HCT116 (cell line): Measurements from ENCODE around the gene SPRR2D. TPM values are rescaled to one million over a fixed set of nuclear protein-coding genes. Genes with fewer than 3 reads are reported as not detected.

ENCODE experiments used
- ATAC-seq: fragments of 200-7000 bp; cut with Tn5 transposase; 2 replicates; pipeline ENCODE4 v1.9.1; 2020; ENCODE audit warnings: mild to moderate bottlenecking, moderate library complexity
- BruUV-seq: library from RNA; stranded (reverse); fragments of 400-500 nt; replicated peaks from 2 replicates; lab custom pipeline; 2021; lab: Mats Ljungman, UMichigan
- CTCF ChIA-PET: fragments of 300-600 bp; sonication (Branson Sonifier 250); formaldehyde crosslinking; loops from one replicate; lab custom pipeline; 2021; ENCODE audit warnings: antibody characterized with exemption; lab: Charles Lee
- POLR2A ChIA-PET: fragments of 300-600, 350-600 bp; sonication (Branson Sonifier 250); formaldehyde crosslinking; loops from one replicate; lab custom pipeline; 2021; ENCODE audit warnings: antibody characterized with exemption; lab: Charles Lee
- RAD21 ChIA-PET, 2 experiments: fragments of 300-600 bp; sonication (Branson Sonifier 250); formaldehyde crosslinking; loops; one replicate each; lab custom pipeline; 2023; ENCODE audit warnings: low total read pairs in 2 of 2; ENCODE audit not compliant: uncharacterized antibody in 2 of 2, unreplicated experiment in 2 of 2, low non-redundant PET in 1 of 2; lab: Charles Lee
- DNase-seq: peaks from one replicate; pipeline ENCODE4 v3.0.0-alpha.2; 2010; ENCODE audit warnings: low read depth, low spot score
- H2AFZ ChIP-seq: fragments of 200-600 bp; shearing (Covaris generic), sonication (generic); 2 replicates; pipeline ENCODE4 v1.6.1; 2017; ENCODE audit warnings: low read depth, mixed run types, mixed read lengths, antibody characterized with exemption, low read length; ENCODE audit not compliant: poor library complexity, severe bottlenecking
- H3K27ac ChIP-seq: 2 replicates; pipeline ENCODE4 v1.5.1; 2012; ENCODE audit warnings: low read depth, low read length
- H3K27me3 ChIP-seq: fragments of 200-600 bp; sonication (generic); 2 replicates; pipeline ENCODE4 v1.6.1; 2016; ENCODE audit warnings: mixed run types, low read length, mixed read lengths; ENCODE audit not compliant: insufficient read depth
- H3K36me3 ChIP-seq, 2 experiments: fragments of 200-500 bp in 1 of 2; fragments of 200-600 bp in 1 of 2; sonication (Bioruptor generic) in 1 of 2; sonication (generic) in 1 of 2; 2 replicates each; pipeline versions ENCODE4 v1.5.1 to v1.6.1; 2014 to 2016; ENCODE audit warnings: low read length in 2 of 2, inconsistent platforms in 1 of 2, mixed read lengths in 1 of 2, mixed run types in 1 of 2; ENCODE audit not compliant: insufficient read depth in 2 of 2, control insufficient read depth in 1 of 2
- H3K4me1 ChIP-seq, 2 experiments: fragments of 200-600 bp in 1 of 2; sonication (generic) in 1 of 2; 2 replicates each; pipeline versions ENCODE4 v1.5.1 to v1.6.1; 2012 to 2017; ENCODE audit warnings: low read length in 2 of 2, inconsistent platforms in 1 of 2, mild to moderate bottlenecking in 1 of 2, mixed read lengths in 1 of 2, mixed run types in 1 of 2, moderate library complexity in 1 of 2; ENCODE audit not compliant: insufficient read depth in 2 of 2, control insufficient read depth in 1 of 2
- H3K4me2 ChIP-seq: fragments of 200-600 bp; sonication (generic); 2 replicates; pipeline ENCODE4 v1.6.1; 2017; ENCODE audit warnings: mixed run types, low read length, mixed read lengths
- H3K4me3 ChIP-seq, 2 experiments: fragments of 200-600 bp in 1 of 2; sonication (generic) in 1 of 2; replicated peaks in 1 of 2; 2 replicates each; pipeline ENCODE4 v1.5.1; 2011 to 2016; ENCODE audit warnings: low read length in 2 of 2, control low read depth in 1 of 2, low read depth in 1 of 2, mild to moderate bottlenecking in 1 of 2, mixed read lengths in 1 of 2, mixed run types in 1 of 2
- H3K79me2 ChIP-seq: fragments of 200-600 bp; sonication (generic); 2 replicates; pipeline ENCODE4 v1.6.1; 2017; ENCODE audit warnings: mild to moderate bottlenecking, mixed run types, low read length, moderate library complexity, mixed read lengths; ENCODE audit not compliant: insufficient read depth
- H3K9ac ChIP-seq: fragments of 200-600 bp; sonication (generic); 2 replicates; pipeline ENCODE4 v1.6.1; 2016; ENCODE audit warnings: low read length, mixed read lengths
- H3K9me2 ChIP-seq: fragments of 200-600 bp; sonication (generic), shearing (Covaris generic); 2 replicates; pipeline ENCODE4 v1.6.1; 2017; ENCODE audit warnings: mixed run types, mild to moderate bottlenecking, moderate library complexity; ENCODE audit not compliant: insufficient read depth
- H3K9me3 ChIP-seq, 2 experiments: fragments of 200-500 bp in 1 of 2; fragments of 200-600 bp in 1 of 2; sonication (Bioruptor generic) in 1 of 2; sonication (generic) in 1 of 2; 2 replicates each; pipeline ENCODE4 v1.6.1; 2014 to 2017; ENCODE audit warnings: low read length in 2 of 2, mixed read lengths in 2 of 2, inconsistent platforms in 1 of 2, low read depth in 1 of 2, mild to moderate bottlenecking in 1 of 2, mixed run types in 1 of 2, moderate library complexity in 1 of 2; ENCODE audit not compliant: control insufficient read depth in 1 of 2, insufficient read depth in 1 of 2
- H4K20me1 ChIP-seq: fragments of 200-600 bp; sonication (generic), shearing (Covaris generic); 2 replicates; pipeline ENCODE4 v1.6.1; 2017; ENCODE audit warnings: mixed run types, mild to moderate bottlenecking, moderate library complexity; ENCODE audit not compliant: insufficient read depth
- EGR1 ChIP-seq: IDR thresholded peaks from 2 replicates; pipeline ENCODE4 v1.6.1; 2012; ENCODE audit warnings: low read depth
- ELF1 ChIP-seq: IDR thresholded peaks from 2 replicates; pipeline ENCODE4 v1.6.1; 2012; ENCODE audit warnings: low read depth, borderline replicate concordance
- EZH2 ChIP-seq: fragments of 200-600 bp; sonication (generic); IDR thresholded peaks from 2 replicates; pipeline ENCODE4 v1.6.1; 2017; ENCODE audit warnings: antibody characterized with exemption, mixed run types
- FOSL1 ChIP-seq: IDR thresholded peaks from 2 replicates; pipeline ENCODE4 v1.6.1; 2012; ENCODE audit warnings: low read depth
- JUND ChIP-seq: IDR thresholded peaks from 2 replicates; pipeline ENCODE4 v1.6.1; 2012
- POLR2A ChIP-seq: IDR thresholded peaks from 2 replicates; pipeline ENCODE4 v1.7.0; 2011; ENCODE audit warnings: borderline replicate concordance; ENCODE audit not compliant: insufficient read depth, insufficient read length; ENCODE audit errors: extremely low read depth
- SIN3A ChIP-seq: IDR thresholded peaks from 2 replicates; pipeline ENCODE4 v1.6.1; 2012; ENCODE audit warnings: low read depth
- SRF ChIP-seq: IDR thresholded peaks from 2 replicates; pipeline ENCODE4 v1.6.1; 2012; ENCODE audit warnings: low read depth
- TCF7L2 ChIP-seq: IDR thresholded peaks from 2 replicates; pipeline ENCODE4 v1.7.0; 2011; ENCODE audit warnings: borderline replicate concordance, inconsistent platforms; ENCODE audit not compliant: insufficient read depth, insufficient read length; ENCODE audit errors: extremely low read depth
- ZFX ChIP-seq: fragments of 450-650 bp; IDR thresholded peaks from 2 replicates; pipeline ENCODE4 v1.6.1; 2017
- ZNF274 ChIP-seq: fragments of 200-500 bp; sonication (Bioruptor generic); IDR thresholded peaks from 2 replicates; pipeline ENCODE4 v1.6.1; 2014; ENCODE audit warnings: mild to moderate bottlenecking, low read depth, low read length, inconsistent platforms
- intact Hi-C: fragments of 100-400 bp; cut with micrococcal nuclease; formaldehyde crosslinking; loops from 2 replicates; pipeline ENCODE4 v1.10.0; 2022
- total RNA-seq: library from RNA; stranded (reverse); gene quantifications from one replicate; pipeline ENCODE4 v1.2.1, GENCODE V29; 2021; ENCODE audit not compliant: unreplicated experiment
- TF ChIP-seq, protein P1 (sequence below): IDR thresholded peaks from 2 replicates; pipeline ENCODE4 v1.6.1; 2011; ENCODE audit warnings: mild to moderate bottlenecking, low read length, moderate library complexity; ENCODE audit not compliant: insufficient replicate concordance; ENCODE audit errors: extremely low read depth
- TF ChIP-seq, protein P2 (sequence below): IDR thresholded peaks from 2 replicates; pipeline ENCODE4 v1.6.1; 2012
- TF ChIP-seq, protein P3 (sequence below): IDR thresholded peaks from 2 replicates; pipeline ENCODE4 v1.6.1; 2012; ENCODE audit warnings: low read depth

Gene SPRR2D
- total RNA-seq, 1 experiment from 2014 or later = 6.9 TPM

DNA sequence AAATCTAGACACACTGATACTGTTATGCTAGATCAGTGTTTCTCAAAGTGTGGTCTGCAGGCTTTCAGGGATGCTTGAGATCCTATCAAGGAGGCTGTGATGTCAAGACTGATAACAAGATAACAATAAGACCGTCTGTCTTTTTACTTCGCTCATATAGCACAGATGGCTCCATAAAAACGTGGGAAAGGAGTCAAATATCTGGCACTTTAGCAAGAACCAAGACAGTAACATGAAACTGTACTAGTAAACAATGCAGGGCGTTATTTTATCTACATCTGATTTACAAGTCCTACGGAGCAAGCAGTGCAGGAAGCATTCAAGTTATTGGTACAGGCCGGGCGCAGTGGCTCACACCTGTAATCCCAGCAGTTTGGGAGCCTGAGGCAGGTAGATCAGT lies 43.0 kb downstream of the SPRR2D start:
- BruUV-seq = no TSS peak
- H3K9me2 ChIP-seq = no peaks in the 10 kb centered on the region
- DNase-seq = no peak
- TF ChIP-seq ZFX = no peak
- no peak for TF ChIP-seq EGR1
- TF ChIP-seq, protein P1, sequence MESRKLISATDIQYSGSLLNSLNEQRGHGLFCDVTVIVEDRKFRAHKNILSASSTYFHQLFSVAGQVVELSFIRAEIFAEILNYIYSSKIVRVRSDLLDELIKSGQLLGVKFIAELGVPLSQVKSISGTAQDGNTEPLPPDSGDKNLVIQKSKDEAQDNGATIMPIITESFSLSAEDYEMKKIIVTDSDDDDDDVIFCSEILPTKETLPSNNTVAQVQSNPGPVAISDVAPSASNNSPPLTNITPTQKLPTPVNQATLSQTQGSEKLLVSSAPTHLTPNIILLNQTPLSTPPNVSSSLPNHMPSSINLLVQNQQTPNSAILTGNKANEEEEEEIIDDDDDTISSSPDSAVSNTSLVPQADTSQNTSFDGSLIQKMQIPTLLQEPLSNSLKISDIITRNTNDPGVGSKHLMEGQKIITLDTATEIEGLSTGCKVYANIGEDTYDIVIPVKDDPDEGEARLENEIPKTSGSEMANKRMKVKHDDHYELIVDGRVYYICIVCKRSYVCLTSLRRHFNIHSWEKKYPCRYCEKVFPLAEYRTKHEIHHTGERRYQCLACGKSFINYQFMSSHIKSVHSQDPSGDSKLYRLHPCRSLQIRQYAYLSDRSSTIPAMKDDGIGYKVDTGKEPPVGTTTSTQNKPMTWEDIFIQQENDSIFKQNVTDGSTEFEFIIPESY = no peak
- TF ChIP-seq SIN3A = no peak
- TF ChIP-seq, protein P2, sequence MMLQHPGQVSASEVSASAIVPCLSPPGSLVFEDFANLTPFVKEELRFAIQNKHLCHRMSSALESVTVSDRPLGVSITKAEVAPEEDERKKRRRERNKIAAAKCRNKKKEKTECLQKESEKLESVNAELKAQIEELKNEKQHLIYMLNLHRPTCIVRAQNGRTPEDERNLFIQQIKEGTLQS = no peak
- TF ChIP-seq, all 23 proteins: peak for 0
- H3K9ac ChIP-seq = no peak overlapping the region
- peaks cover 0 to 10% of the 10 kb centered on the region in 2 experiments; a peak in 1 of 4 replicates for H3K4me1 ChIP-seq
- no peak for ATAC-seq
- no peak overlapping the region for H3K4me2 ChIP-seq
- no peaks in the 10 kb centered on the region for H3K9me3 ChIP-seq
- ChIA-PET CTCF (no interaction called here), RAD21 (no interaction called here), POLR2A (no interaction called here)
- H3K36me3 ChIP-seq = no peaks in the 10 kb centered on the region
- no peak overlapping the region for H3K4me3 ChIP-seq
- H3K27ac ChIP-seq = no peak overlapping the region
- no peak overlapping the region for H2AFZ ChIP-seq
- no peaks in the 10 kb centered on the region for H4K20me1 ChIP-seq
- intact Hi-C loops = no loop called here
- no peaks in the 10 kb centered on the region for H3K79me2 ChIP-seq
- peaks cover 26% of the 10 kb centered on the region; the same call in 1 of the 2 replicates for H3K27me3 ChIP-seq

DNA sequence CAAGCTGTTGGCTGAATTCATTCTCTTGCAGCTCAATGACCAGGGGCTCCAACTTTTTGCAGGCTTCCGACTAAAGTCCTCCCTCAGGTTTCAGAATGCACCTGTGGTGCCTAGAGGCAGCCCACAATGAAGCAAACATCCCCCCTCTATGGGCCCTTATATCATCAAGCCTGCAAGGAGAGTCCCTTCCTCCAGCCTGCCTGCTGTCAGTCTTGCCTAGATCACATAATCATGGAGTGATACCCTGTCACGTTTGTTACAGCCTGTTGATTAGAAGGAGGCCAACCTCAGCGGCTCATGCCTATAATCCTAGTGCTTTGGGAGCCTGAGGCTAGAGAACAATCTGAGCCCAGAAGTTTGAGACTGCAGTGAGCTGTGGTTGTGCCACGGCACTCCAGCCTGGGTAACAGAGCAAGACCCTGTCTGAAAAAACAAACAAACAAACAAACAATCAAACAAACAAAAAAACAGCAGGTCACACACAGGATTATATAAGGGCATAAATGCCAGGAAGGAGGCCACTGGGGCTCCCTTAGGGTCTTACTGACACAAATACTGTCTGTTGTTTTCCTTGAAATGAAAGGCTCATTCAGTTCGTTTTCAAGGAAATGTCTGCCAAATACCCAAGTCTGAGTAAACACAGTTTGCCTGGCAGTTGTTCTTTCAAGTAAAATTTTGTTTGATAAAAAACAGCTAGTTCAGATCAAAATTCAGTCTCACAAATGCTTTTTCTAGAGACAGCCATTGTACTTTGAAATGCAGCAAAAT lies 44.1 kb downstream of the SPRR2D start:
- Histone ChIP-seq H3K27ac (no peak overlapping the region), H3K27me3 (peaks cover 28% of the 10 kb centered on the region; the same call in 1 of the 2 replicates), H3K9me2 (no peaks in the 10 kb centered on the region), H2AFZ (no peak overlapping the region), H3K4me1 (peaks cover 0 to 10% of the 10 kb centered on the region in 2 experiments; a peak in 1 of 4 replicates), H3K79me2 (no peaks in the 10 kb centered on the region), H3K36me3 (no peaks in the 10 kb centered on the region), H3K9me3 (no peaks in the 10 kb centered on the region), H3K4me2 (no peak overlapping the region), H3K9ac (no peak overlapping the region), H4K20me1 (no peaks in the 10 kb centered on the region), H3K4me3 (no peak overlapping the region)
- ChIA-PET CTCF (no interaction called here), RAD21 (no interaction called here), POLR2A (no interaction called here)
- DNase-seq (no peak), ATAC-seq (no peak)
- intact Hi-C loops = no loop called here
- no TSS peak for BruUV-seq
- TF ChIP-seq SRF (no peak), ZFX (no peak), EZH2 (no peak), TCF7L2 (no peak), ZNF274 (no peak), ELF1 (no peak), EGR1 (no peak), FOSL1 (no peak), POLR2A (no peak), JUND (no peak)
- TF ChIP-seq, protein P2 = no peak
- TF ChIP-seq, protein P3, sequence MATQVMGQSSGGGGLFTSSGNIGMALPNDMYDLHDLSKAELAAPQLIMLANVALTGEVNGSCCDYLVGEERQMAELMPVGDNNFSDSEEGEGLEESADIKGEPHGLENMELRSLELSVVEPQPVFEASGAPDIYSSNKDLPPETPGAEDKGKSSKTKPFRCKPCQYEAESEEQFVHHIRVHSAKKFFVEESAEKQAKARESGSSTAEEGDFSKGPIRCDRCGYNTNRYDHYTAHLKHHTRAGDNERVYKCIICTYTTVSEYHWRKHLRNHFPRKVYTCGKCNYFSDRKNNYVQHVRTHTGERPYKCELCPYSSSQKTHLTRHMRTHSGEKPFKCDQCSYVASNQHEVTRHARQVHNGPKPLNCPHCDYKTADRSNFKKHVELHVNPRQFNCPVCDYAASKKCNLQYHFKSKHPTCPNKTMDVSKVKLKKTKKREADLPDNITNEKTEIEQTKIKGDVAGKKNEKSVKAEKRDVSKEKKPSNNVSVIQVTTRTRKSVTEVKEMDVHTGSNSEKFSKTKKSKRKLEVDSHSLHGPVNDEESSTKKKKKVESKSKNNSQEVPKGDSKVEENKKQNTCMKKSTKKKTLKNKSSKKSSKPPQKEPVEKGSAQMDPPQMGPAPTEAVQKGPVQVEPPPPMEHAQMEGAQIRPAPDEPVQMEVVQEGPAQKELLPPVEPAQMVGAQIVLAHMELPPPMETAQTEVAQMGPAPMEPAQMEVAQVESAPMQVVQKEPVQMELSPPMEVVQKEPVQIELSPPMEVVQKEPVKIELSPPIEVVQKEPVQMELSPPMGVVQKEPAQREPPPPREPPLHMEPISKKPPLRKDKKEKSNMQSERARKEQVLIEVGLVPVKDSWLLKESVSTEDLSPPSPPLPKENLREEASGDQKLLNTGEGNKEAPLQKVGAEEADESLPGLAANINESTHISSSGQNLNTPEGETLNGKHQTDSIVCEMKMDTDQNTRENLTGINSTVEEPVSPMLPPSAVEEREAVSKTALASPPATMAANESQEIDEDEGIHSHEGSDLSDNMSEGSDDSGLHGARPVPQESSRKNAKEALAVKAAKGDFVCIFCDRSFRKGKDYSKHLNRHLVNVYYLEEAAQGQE = no peak
